Gastrocnemius medialis (tissue), 4 donors: Measurements from ENCODE around the gene ENDOD1.

Source experiments
- POLR2A ChIP-seq, 2 donors: fragments of 450-650 bp; IDR thresholded peaks; one replicate each; pipeline ENCODE4 v1.6.1; 2017; ENCODE audit warnings: antibody characterized with exemption in 2 of 2, mild to moderate bottlenecking in 2 of 2, moderate library complexity in 2 of 2
- TF ChIP-seq, protein P1 (sequence below), 5 experiments: fragments of 450-650 bp in 3 of 5; fragments of 200-600 bp in 2 of 5; sonication (generic) in 2 of 5; IDR thresholded peaks in 4 of 5; conservative IDR thresholded peaks in 1 of 5; 1 replicate in 4 of 5; 2 replicates in 1 of 5; pipeline ENCODE4 v1.5.1; 2016 to 2019; ENCODE audit warnings: antibody characterized with exemption in 5 of 5, mild to moderate bottlenecking in 3 of 5, moderate library complexity in 3 of 5

DNA sequence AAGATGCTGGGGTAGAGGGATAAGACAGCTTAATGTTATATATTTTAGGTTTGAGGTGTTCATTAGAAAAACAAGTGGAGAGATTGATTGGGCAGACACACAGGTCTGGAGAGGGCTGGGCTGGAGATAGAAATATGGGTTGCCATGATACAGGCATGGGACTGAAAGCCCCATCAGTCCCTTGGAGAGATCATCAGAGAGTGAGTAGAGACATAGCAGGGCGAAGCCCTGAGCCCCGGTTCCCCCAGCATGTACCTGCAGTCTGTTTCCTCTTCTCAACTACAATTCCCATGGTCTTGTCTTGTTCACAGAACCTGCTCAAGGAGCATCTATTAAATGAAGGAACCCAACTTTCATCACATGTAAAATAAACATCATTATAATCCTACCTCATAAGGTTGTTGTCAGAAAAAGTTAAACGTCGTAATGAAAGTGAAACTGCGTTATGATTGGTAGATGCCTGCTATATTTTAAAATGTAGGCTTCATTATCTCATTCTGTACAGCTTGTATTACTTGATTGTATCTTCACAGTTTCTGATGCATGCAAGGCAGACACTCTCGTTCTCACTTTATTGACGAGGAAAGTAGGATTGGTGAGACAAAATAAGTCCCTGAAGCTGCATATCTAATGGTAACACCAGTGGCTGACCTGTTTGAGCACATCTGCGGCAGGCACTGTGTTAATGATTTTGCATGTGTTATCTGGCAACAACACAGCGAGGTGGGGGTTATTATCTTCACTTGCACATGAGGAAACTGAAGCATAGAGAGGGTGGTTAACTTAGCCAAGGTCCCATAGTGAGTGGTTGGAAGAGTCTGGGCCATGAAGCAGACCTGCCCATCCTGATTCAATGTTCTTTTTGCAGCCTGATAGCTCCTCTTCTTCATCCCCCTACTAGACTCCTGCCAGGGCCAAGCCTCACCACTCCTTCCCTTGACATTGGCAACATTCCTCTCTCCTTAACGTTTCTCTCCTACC is 63.5 kb downstream of the ENDOD1 start:
- TF ChIP-seq, protein P1, sequence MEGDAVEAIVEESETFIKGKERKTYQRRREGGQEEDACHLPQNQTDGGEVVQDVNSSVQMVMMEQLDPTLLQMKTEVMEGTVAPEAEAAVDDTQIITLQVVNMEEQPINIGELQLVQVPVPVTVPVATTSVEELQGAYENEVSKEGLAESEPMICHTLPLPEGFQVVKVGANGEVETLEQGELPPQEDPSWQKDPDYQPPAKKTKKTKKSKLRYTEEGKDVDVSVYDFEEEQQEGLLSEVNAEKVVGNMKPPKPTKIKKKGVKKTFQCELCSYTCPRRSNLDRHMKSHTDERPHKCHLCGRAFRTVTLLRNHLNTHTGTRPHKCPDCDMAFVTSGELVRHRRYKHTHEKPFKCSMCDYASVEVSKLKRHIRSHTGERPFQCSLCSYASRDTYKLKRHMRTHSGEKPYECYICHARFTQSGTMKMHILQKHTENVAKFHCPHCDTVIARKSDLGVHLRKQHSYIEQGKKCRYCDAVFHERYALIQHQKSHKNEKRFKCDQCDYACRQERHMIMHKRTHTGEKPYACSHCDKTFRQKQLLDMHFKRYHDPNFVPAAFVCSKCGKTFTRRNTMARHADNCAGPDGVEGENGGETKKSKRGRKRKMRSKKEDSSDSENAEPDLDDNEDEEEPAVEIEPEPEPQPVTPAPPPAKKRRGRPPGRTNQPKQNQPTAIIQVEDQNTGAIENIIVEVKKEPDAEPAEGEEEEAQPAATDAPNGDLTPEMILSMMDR (IDR thresholded peaks at IDR 0.05 in 4 of 5, conservative IDR thresholded peaks at IDR 0.05 in 1 of 5) = no peak
- no peak for TF ChIP-seq POLR2A (IDR thresholded peaks at IDR 0.05)
